DND-41 (cell line): ENCODE data around the gene IPP.

Experiments used
- ATAC-seq: fragments of 200-7000 bp; cut with Tn5 transposase; 3 replicates; pipeline ENCODE4 v1.9.1; 2021; ENCODE audit warnings: low read depth; ENCODE audit not compliant: insufficient read depth
- DNase-seq: peaks from one replicate; pipeline ENCODE4 v3.0.0-alpha.2; 2020
- H2AFZ ChIP-seq: 2 replicates; pipeline ENCODE4 v1.6.0; 2012; ENCODE audit warnings: low read depth, low read length
- H3K27ac ChIP-seq: 2 replicates; pipeline ENCODE4 v1.5.1; 2012; ENCODE audit warnings: low read length, inconsistent platforms
- H3K27me3 ChIP-seq: fragments of 200-600 bp; sonication (generic); 2 replicates; pipeline ENCODE4 v1.6.0; 2012; ENCODE audit warnings: low read length, mild to moderate bottlenecking, inconsistent platforms; ENCODE audit not compliant: insufficient read depth, poor library complexity
- H3K36me3 ChIP-seq: 2 replicates; pipeline ENCODE4 v1.5.1; 2012; ENCODE audit warnings: low read length, inconsistent platforms; ENCODE audit not compliant: insufficient read depth
- H3K4me1 ChIP-seq: 2 replicates; pipeline ENCODE4 v1.5.1; 2012; ENCODE audit warnings: mild to moderate bottlenecking, low read length; ENCODE audit not compliant: insufficient read depth
- H3K4me2 ChIP-seq: 2 replicates; pipeline ENCODE4 v1.6.0; 2012; ENCODE audit warnings: mild to moderate bottlenecking, moderate library complexity, low read length, inconsistent platforms; ENCODE audit not compliant: insufficient read depth
- H3K4me3 ChIP-seq, 2 experiments: fragments of 200-600 bp in 1 of 2; shearing (Covaris generic) in 1 of 2; 2 replicates each; pipeline ENCODE4 v1.5.1; 2012 to 2016; ENCODE audit warnings: inconsistent platforms in 2 of 2, low read length in 2 of 2, mild to moderate bottlenecking in 2 of 2, low read depth in 1 of 2, moderate library complexity in 1 of 2
- H3K79me2 ChIP-seq: 2 replicates; pipeline ENCODE4 v1.6.0; 2012; ENCODE audit warnings: low read length, inconsistent platforms; ENCODE audit not compliant: insufficient read depth
- H3K9ac ChIP-seq: 2 replicates; pipeline ENCODE4 v1.6.0; 2012; ENCODE audit warnings: low read depth, mild to moderate bottlenecking, inconsistent platforms, low read length, moderate library complexity
- H3K9me3 ChIP-seq: 2 replicates; pipeline ENCODE4 v1.5.1; 2012; ENCODE audit warnings: low read length, moderate library complexity, mild to moderate bottlenecking, inconsistent platforms; ENCODE audit not compliant: insufficient read depth, severe bottlenecking
- H4K20me1 ChIP-seq: 2 replicates; pipeline ENCODE4 v1.6.0; 2012; ENCODE audit warnings: low read length; ENCODE audit not compliant: insufficient read depth
- EZH2 ChIP-seq: IDR thresholded peaks from 3 replicates; pipeline ENCODE4 v1.6.1; 2012; ENCODE audit warnings: borderline replicate concordance, low read depth, mild to moderate bottlenecking, moderate library complexity, low read length, inconsistent platforms; ENCODE audit not compliant: severe bottlenecking
- TF ChIP-seq, protein P1 (sequence below): IDR thresholded peaks from 2 replicates; pipeline ENCODE4 v1.5.1; 2012; ENCODE audit warnings: borderline replicate concordance, low read length, moderate library complexity, mild to moderate bottlenecking; ENCODE audit not compliant: poor library complexity, severe bottlenecking; ENCODE audit errors: extremely low read depth

Gene IPP

GRCh38 chr1:45656573-45657226, 93.8 kb downstream of the IPP start:
- Histone ChIP-seq H3K79me2 (peaks cover 61% of the 10 kb centered on the region), H3K4me1 (no peaks in the 10 kb centered on the region), H3K9me3 (no peaks in the 10 kb centered on the region), H3K27me3 (no peaks in the 10 kb centered on the region), H3K4me3 (no peak overlapping the region), H3K9ac (no peak overlapping the region), H3K36me3 (peaks cover 99% of the 10 kb centered on the region), H3K4me2 (no peak overlapping the region), H2AFZ (no peak overlapping the region), H3K27ac (no peak overlapping the region), H4K20me1 (peaks cover 31% of the 10 kb centered on the region)
- no peak for TF ChIP-seq EZH2
- TF ChIP-seq, protein P1, sequence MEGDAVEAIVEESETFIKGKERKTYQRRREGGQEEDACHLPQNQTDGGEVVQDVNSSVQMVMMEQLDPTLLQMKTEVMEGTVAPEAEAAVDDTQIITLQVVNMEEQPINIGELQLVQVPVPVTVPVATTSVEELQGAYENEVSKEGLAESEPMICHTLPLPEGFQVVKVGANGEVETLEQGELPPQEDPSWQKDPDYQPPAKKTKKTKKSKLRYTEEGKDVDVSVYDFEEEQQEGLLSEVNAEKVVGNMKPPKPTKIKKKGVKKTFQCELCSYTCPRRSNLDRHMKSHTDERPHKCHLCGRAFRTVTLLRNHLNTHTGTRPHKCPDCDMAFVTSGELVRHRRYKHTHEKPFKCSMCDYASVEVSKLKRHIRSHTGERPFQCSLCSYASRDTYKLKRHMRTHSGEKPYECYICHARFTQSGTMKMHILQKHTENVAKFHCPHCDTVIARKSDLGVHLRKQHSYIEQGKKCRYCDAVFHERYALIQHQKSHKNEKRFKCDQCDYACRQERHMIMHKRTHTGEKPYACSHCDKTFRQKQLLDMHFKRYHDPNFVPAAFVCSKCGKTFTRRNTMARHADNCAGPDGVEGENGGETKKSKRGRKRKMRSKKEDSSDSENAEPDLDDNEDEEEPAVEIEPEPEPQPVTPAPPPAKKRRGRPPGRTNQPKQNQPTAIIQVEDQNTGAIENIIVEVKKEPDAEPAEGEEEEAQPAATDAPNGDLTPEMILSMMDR, result no peak
- DNase-seq (no peak), ATAC-seq (no peak)

DNA sequence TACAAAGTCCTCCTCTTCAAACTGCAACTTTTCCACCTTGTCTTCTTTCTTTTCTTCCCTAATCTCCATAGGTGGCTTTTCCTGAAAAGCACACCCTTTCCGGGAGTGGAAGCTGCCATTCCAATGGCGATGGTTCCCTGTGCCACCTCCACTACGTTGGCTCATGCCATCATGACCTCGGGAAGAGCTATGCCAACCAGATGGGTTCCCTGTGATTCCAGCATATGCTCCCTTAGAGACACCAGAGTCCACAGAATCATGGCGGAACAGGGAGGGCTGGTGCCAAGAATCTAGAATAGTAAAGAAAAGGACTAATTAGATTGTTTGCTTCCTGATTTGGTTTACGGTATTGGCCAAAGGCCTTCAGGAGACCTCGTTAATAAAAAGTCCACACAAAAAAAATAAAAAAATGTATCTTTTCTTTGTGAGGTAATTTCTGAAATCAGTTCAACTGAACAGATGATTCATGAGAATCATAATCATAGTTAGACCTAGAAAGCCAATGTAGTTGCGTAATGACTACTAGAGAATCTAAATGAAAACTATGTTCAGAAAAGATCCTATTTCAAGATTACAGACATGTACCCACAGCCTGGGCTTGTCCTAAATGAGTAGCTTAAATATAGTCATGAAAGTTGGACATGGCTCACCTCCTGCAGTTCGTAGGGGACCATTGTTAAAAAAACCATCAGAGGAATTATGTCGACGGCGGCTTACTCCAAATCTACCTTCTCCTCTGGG, 95.7 kb downstream of the IPP start:
- Histone ChIP-seq H3K9ac (no peak overlapping the region), H3K4me3 (no peak overlapping the region), H3K36me3 (peaks cover 99% of the 10 kb centered on the region), H3K9me3 (no peaks in the 10 kb centered on the region), H4K20me1 (peaks cover 16% of the 10 kb centered on the region; the same call in 1 of the 2 replicates), H3K27me3 (no peaks in the 10 kb centered on the region), H3K4me2 (no peak overlapping the region), H2AFZ (no peak overlapping the region), H3K79me2 (peaks cover 57% of the 10 kb centered on the region), H3K4me1 (no peaks in the 10 kb centered on the region), H3K27ac (no peak overlapping the region)
- DNase-seq (no peak), ATAC-seq (no peak)
- TF ChIP-seq, protein P1, result no peak
- no peak for TF ChIP-seq EZH2
